ENCODE data around the gene HSD11B1L. TPM values are rescaled to one million over a fixed set of nuclear protein-coding genes. Genes with fewer than 3 reads are reported as not detected.

Gene HSD11B1L
- total and polyA plus RNA-seq, 2 donors (not counting 3 experiments of a cell fraction or from before 2014, with no cell fraction given): 4.4 to 9.1 TPM

DNA sequence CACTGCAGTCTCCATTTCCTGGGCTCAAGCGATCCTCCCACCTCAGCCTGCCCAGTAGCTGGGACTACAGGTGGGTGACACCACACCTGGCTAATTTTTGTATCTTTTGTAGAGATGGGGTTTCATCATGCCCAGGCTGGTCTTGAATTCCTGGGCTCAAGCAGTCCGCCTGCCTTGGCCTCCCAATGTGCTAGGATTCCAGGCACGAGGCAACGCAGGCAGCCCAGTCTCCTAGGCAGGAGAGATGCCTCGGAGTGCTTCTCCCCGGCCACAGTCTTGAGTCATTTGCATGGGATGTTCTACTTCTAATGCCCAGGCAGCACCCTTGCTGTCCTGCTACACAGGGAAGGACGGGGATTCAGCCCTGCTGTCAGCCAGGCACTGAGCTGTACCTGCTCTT lies 9.2 kb upstream of the HSD11B1L start:
- no peak overlapping the region for H3K9ac ChIP-seq (replicated peaks; ENCODE audit: extremely low read depth, insufficient read depth, low read length)
- FAIRE-seq: no peak
- H3K36me3 ChIP-seq (ENCODE audit: control insufficient read depth in 2 of 2, extremely low read depth in 1 of 2, insufficient read depth in 2 of 2, low read length in 2 of 2): peaks cover 2 to 28% of the 10 kb centered on the region in 2 experiments
- H3K9me3 ChIP-seq (replicated peaks; ENCODE audit: control insufficient read depth, insufficient read depth, low read length): no peaks in the 10 kb centered on the region
- H3K27ac ChIP-seq (ENCODE audit: insufficient read depth, low read depth, low read length): no peak overlapping the region
- H3K79me2 ChIP-seq (ENCODE audit: control insufficient read depth, insufficient read depth, low read length): no peaks in the 10 kb centered on the region
- no peak for TF ChIP-seq POLR2A (IDR thresholded peaks at IDR 0.05; ENCODE audit: low read depth, low read length)
- H2AFZ ChIP-seq (ENCODE audit: low read depth, low read length): no peak overlapping the region
- dilution Hi-C loops (cut with MboI; ENCODE audit: extremely low pct_ligation_motif_present, low sequenced_read_pairs) (no loop called here), intact Hi-C loops (cut with micrococcal nuclease) (no loop called here)
- no peaks in the 10 kb centered on the region for H3K9me1 ChIP-seq (replicated peaks; ENCODE audit: control insufficient read depth, extremely low read depth, insufficient read depth, low read length)
- no peak for DNase-seq (ENCODE audit: low read depth, low spot score)
- ChIA-PET POLR2A (no interaction called here), CTCF (interaction anchor here (1.1 kb wide), 1 partner anchor 19 kb away, joined by 3 read pairs; the partner anchor contains the start of gene RPL36)
- no peaks in the 10 kb centered on the region for H3K27me3 ChIP-seq (ENCODE audit: control insufficient read depth in 2 of 2, insufficient read depth in 2 of 2, low read length in 2 of 2)
- H4K20me1 ChIP-seq (replicated peaks; ENCODE audit: control insufficient read depth, extremely low read depth, insufficient read depth, low read length): no peaks in the 10 kb centered on the region
- H3K4me1 ChIP-seq (ENCODE audit: control insufficient read depth, extremely low read depth, insufficient read depth, low read length): no peaks in the 10 kb centered on the region
- BruUV-seq (replicated peaks): no TSS peak
- no peak overlapping the region for H3K4me2 ChIP-seq (ENCODE audit: insufficient read depth, low read length)
- no peak overlapping the region for H3K4me3 ChIP-seq (replicated peaks in 1 of 3; ENCODE audit: insufficient read depth in 1 of 3, low read depth in 1 of 3, low read length in 3 of 3)

DNA sequence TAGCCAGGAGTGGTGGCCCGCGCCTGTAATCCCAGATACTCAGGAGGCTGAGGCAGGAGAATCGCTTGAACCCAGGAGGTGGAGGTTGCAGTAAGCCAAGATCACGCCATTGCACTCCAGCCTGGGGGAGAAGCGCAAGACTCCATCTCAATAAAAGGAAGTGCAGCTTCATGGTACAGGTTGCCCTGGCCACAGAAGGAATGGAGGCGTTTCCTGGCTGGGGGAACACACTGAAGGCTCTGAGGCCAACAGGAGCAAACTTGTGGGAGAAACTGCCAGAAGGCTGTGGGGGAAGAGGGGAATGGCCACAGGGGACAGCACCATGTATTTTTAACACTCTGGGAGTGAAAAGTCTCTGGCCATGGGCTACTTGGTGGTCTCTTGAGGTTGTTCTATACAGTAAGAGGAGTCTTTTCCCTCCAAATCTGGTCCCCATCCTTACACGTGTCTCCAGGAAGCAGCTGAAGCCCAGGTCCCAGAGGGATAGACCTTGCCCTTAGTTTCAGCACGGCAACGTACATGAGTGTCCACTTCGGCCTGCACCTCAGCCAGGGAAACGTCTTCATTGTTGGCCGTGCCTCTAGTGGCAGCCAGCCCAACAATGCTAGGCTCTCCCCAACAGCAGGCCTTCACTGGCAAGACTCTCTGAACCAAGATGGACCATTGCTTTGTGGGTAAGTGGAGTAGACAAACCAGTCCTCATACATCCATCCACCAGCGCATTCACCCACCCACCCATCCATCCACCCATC lies 7.9 kb upstream of the HSD11B1L start:
- Histone ChIP-seq H3K27me3 (ENCODE audit: control insufficient read depth in 2 of 2, insufficient read depth in 2 of 2, low read length in 2 of 2) (no peaks in the 10 kb centered on the region), H3K4me2 (ENCODE audit: insufficient read depth, low read length) (no peak overlapping the region), H3K27ac (ENCODE audit: insufficient read depth, low read depth, low read length) (no peak overlapping the region), H3K9ac (replicated peaks; ENCODE audit: extremely low read depth, insufficient read depth, low read length) (no peak overlapping the region), H3K36me3 (ENCODE audit: control insufficient read depth in 2 of 2, extremely low read depth in 1 of 2, insufficient read depth in 2 of 2, low read length in 2 of 2) (peaks cover 2 to 18% of the 10 kb centered on the region in 2 experiments), H3K9me1 (replicated peaks; ENCODE audit: control insufficient read depth, extremely low read depth, insufficient read depth, low read length) (no peaks in the 10 kb centered on the region), H3K4me3 (replicated peaks in 1 of 3; ENCODE audit: insufficient read depth in 1 of 3, low read depth in 1 of 3, low read length in 3 of 3) (no peak overlapping the region), H3K4me1 (ENCODE audit: control insufficient read depth, extremely low read depth, insufficient read depth, low read length) (no peaks in the 10 kb centered on the region), H3K9me3 (replicated peaks; ENCODE audit: control insufficient read depth, insufficient read depth, low read length) (no peaks in the 10 kb centered on the region), H3K79me2 (ENCODE audit: control insufficient read depth, insufficient read depth, low read length) (no peaks in the 10 kb centered on the region), H4K20me1 (replicated peaks; ENCODE audit: control insufficient read depth, extremely low read depth, insufficient read depth, low read length) (no peaks in the 10 kb centered on the region), H2AFZ (ENCODE audit: low read depth, low read length) (no peak overlapping the region)
- BruUV-seq (replicated peaks): no TSS peak
- no peak for DNase-seq (ENCODE audit: low read depth, low spot score)
- no peak for TF ChIP-seq POLR2A (IDR thresholded peaks at IDR 0.05; ENCODE audit: low read depth, low read length)
- FAIRE-seq: no peak
- ChIA-PET CTCF (no interaction called here), POLR2A (no interaction called here)
- dilution Hi-C loops (cut with MboI; ENCODE audit: extremely low pct_ligation_motif_present, low sequenced_read_pairs): no loop called here
- intact Hi-C loops (cut with micrococcal nuclease): no loop called here

Measured in endothelial cell of umbilical vein (primary cell).